ENCODE measurements around the gene UBL4A.
A peak's percentile ranks its signal among the peaks of the same experiment; 100 is the strongest.

- no peak for TF ChIP-seq POLR2A (IDR thresholded peaks at IDR 0.05)
- peak in 6 of 7 experiments; percentile 31 to 100 (median 97) for TF ChIP-seq CTCF (IDR thresholded peaks at IDR 0.05)
- TF ChIP-seq POLR2AphosphoS5 (IDR thresholded peaks at IDR 0.05): peak in 2 of 3 donors; percentile 40 to 85
Measured at GRCh38 chrX:154534526-154535322, 48.3 kb upstream of the UBL4A start.
